Measurements from ENCODE around the gene NCAM1.

NCAM1 gene

GRCh38 chr11:113315811-113316210 lies 354.6 kb downstream of the NCAM1 start:
- Histone ChIP-seq H3K14ac (ENCODE audit: low read length in 2 of 2) (no peak overlapping the region), H3K4me3 (ENCODE audit: insufficient read depth in 1 of 2, low read depth in 1 of 2, low read length in 2 of 2) (peak overlapping the region in 1 of 2 experiments; percentile 84), H3K27me3 (ENCODE audit: control insufficient read depth in 1 of 2, insufficient read depth in 1 of 2, low read length in 2 of 2) (no peaks in the 10 kb centered on the region), H3K79me1 (replicated peaks; ENCODE audit: low read length, poor library complexity, severe bottlenecking) (peaks cover 12% of the 10 kb centered on the region), H2BK5ac (ENCODE audit: low read depth, low read length, poor library complexity, severe bottlenecking) (no peak overlapping the region), H3K23ac (ENCODE audit: low read length in 2 of 2) (no peak overlapping the region), H4K8ac (ENCODE audit: low read length) (no peak overlapping the region), H2BK12ac (ENCODE audit: low read length in 2 of 2) (no peak overlapping the region), H3K18ac (ENCODE audit: low read depth in 1 of 2, low read length in 2 of 2) (no peak overlapping the region), H2AFZ (ENCODE audit: low read depth, low read length) (no peak overlapping the region), H2AK5ac (ENCODE audit: low read length, severe bottlenecking) (no peak overlapping the region), H3K36me3 (ENCODE audit: control insufficient read depth in 1 of 2, insufficient read depth in 2 of 2, low read depth in 1 of 2, low read length in 2 of 2) (peaks cover 8 to 25% of the 10 kb centered on the region in 2 experiments), H3K9ac (ENCODE audit: low read length) (peak overlapping the region; percentile 91), H2BK15ac (ENCODE audit: low read depth, poor library complexity, severe bottlenecking) (no peak overlapping the region), H3K27ac (ENCODE audit: low read length, poor library complexity, severe bottlenecking) (no peak overlapping the region), H4K91ac (ENCODE audit: low read length) (no peak overlapping the region), H2BK120ac (ENCODE audit: low read depth, low read length) (no peak overlapping the region), H3K9me3 (ENCODE audit: control insufficient read depth, low read length) (no peaks in the 10 kb centered on the region), H3K4ac (ENCODE audit: low read depth in 1 of 2, low read length in 2 of 2) (no peak overlapping the region), H3K4me2 (ENCODE audit: low read length, poor library complexity, severe bottlenecking) (no peak overlapping the region), H3K4me1 (ENCODE audit: control insufficient read depth, insufficient read depth, low read depth, low read length) (peaks cover 6% of the 10 kb centered on the region)
- 96% methylated on average over 3 of the region's 6 CpGs for WGBS
- no peak for DNase-seq

DNA sequence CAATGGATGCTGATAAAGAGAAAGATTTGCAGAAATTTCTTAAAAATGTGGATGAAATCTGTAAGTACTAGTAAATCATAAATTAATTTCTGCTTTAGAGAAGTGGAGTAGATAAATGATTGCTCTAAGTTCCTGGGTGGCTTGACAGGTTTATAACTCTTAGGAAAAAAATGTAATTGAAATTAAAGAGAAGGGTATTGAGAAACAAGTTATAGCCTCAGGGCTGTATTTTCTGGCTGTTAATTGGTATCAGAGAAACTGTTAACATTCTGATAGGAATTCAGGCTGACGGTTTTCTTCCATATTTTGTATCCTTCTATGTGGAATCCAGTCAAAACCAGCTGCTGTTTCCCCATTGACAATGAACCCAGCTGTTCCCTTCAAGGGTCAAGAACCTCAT lies 355.0 kb downstream of the NCAM1 start:
- Histone ChIP-seq H2BK15ac (ENCODE audit: low read depth, poor library complexity, severe bottlenecking) (no peak overlapping the region), H3K4ac (ENCODE audit: low read depth in 1 of 2, low read length in 2 of 2) (no peak overlapping the region), H2AK5ac (ENCODE audit: low read length, severe bottlenecking) (no peak overlapping the region), H4K8ac (ENCODE audit: low read length) (no peak overlapping the region), H3K9me3 (ENCODE audit: control insufficient read depth, low read length) (no peaks in the 10 kb centered on the region), H2BK12ac (ENCODE audit: low read length in 2 of 2) (no peak overlapping the region), H3K14ac (ENCODE audit: low read length in 2 of 2) (no peak overlapping the region), H3K23ac (ENCODE audit: low read length in 2 of 2) (no peak overlapping the region), H2BK120ac (ENCODE audit: low read depth, low read length) (no peak overlapping the region), H3K4me3 (ENCODE audit: insufficient read depth in 1 of 2, low read depth in 1 of 2, low read length in 2 of 2) (no peak overlapping the region), H3K4me2 (ENCODE audit: low read length, poor library complexity, severe bottlenecking) (no peak overlapping the region), H3K27me3 (ENCODE audit: control insufficient read depth in 1 of 2, insufficient read depth in 1 of 2, low read length in 2 of 2) (no peaks in the 10 kb centered on the region), H2AFZ (ENCODE audit: low read depth, low read length) (no peak overlapping the region), H4K91ac (ENCODE audit: low read length) (no peak overlapping the region), H3K27ac (ENCODE audit: low read length, poor library complexity, severe bottlenecking) (no peak overlapping the region), H3K4me1 (ENCODE audit: control insufficient read depth, insufficient read depth, low read depth, low read length) (peaks cover 6% of the 10 kb centered on the region), H3K36me3 (ENCODE audit: control insufficient read depth in 1 of 2, insufficient read depth in 2 of 2, low read depth in 1 of 2, low read length in 2 of 2) (peaks cover 8 to 25% of the 10 kb centered on the region in 2 experiments), H2BK5ac (ENCODE audit: low read depth, low read length, poor library complexity, severe bottlenecking) (no peak overlapping the region), H3K79me1 (replicated peaks; ENCODE audit: low read length, poor library complexity, severe bottlenecking) (peaks cover 12% of the 10 kb centered on the region), H3K9ac (ENCODE audit: low read length) (no peak overlapping the region), H3K18ac (ENCODE audit: low read depth in 1 of 2, low read length in 2 of 2) (no peak overlapping the region)
- WGBS: 100% methylated on average over 1 of the region's 1 CpG
- no peak for DNase-seq

DNA sequence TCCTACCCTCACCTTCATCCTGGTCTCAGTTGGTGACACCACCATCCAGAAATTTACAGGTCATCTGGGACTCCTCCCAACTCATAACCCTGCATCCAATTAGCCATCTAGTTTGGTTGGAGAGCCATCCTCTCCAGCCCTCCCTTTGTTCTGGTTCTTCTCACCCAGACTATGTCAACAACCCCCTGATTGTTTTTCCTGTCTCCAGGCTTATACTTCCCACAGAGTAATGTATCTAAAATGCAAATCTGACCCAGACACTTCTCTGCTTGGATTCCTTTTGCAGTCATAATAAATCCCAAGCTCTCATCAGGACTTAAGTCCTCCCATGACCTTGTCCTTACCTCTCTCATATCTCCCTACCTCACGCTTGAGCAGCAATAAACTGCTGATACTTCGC lies 356.1 kb downstream of the NCAM1 start:
- Histone ChIP-seq H3K9ac (ENCODE audit: low read length) (no peak overlapping the region), H3K4me1 (ENCODE audit: control insufficient read depth, insufficient read depth, low read depth, low read length) (peaks cover 3% of the 10 kb centered on the region), H2BK12ac (ENCODE audit: low read length in 2 of 2) (no peak overlapping the region), H3K14ac (ENCODE audit: low read length in 2 of 2) (no peak overlapping the region), H3K4ac (ENCODE audit: low read depth in 1 of 2, low read length in 2 of 2) (no peak overlapping the region), H3K4me2 (ENCODE audit: low read length, poor library complexity, severe bottlenecking) (no peak overlapping the region), H3K4me3 (ENCODE audit: insufficient read depth in 1 of 2, low read depth in 1 of 2, low read length in 2 of 2) (no peak overlapping the region), H2BK15ac (ENCODE audit: low read depth, poor library complexity, severe bottlenecking) (no peak overlapping the region), H3K27me3 (ENCODE audit: control insufficient read depth in 1 of 2, insufficient read depth in 1 of 2, low read length in 2 of 2) (no peaks in the 10 kb centered on the region), H2BK5ac (ENCODE audit: low read depth, low read length, poor library complexity, severe bottlenecking) (no peak overlapping the region), H4K8ac (ENCODE audit: low read length) (no peak overlapping the region), H3K27ac (ENCODE audit: low read length, poor library complexity, severe bottlenecking) (no peak overlapping the region), H4K91ac (ENCODE audit: low read length) (no peak overlapping the region), H2AFZ (ENCODE audit: low read depth, low read length) (no peak overlapping the region), H3K18ac (ENCODE audit: low read depth in 1 of 2, low read length in 2 of 2) (no peak overlapping the region), H2BK120ac (ENCODE audit: low read depth, low read length) (no peak overlapping the region), H3K36me3 (ENCODE audit: control insufficient read depth in 1 of 2, insufficient read depth in 2 of 2, low read depth in 1 of 2, low read length in 2 of 2) (peaks cover 8 to 25% of the 10 kb centered on the region in 2 experiments), H3K79me1 (replicated peaks; ENCODE audit: low read length, poor library complexity, severe bottlenecking) (peaks cover 15% of the 10 kb centered on the region), H3K23ac (ENCODE audit: low read length in 2 of 2) (no peak overlapping the region), H3K9me3 (ENCODE audit: control insufficient read depth, low read length) (no peaks in the 10 kb centered on the region), H2AK5ac (ENCODE audit: low read length, severe bottlenecking) (no peak overlapping the region)
- WGBS: 89% methylated on average over 2 of the region's 2 CpGs
- DNase-seq: no peak

- Histone ChIP-seq H3K14ac (ENCODE audit: low read length in 2 of 2) (no peak overlapping the region), H3K18ac (ENCODE audit: low read depth in 1 of 2, low read length in 2 of 2) (no peak overlapping the region), H3K4me2 (ENCODE audit: low read length, poor library complexity, severe bottlenecking) (no peak overlapping the region), H3K27me3 (ENCODE audit: control insufficient read depth in 1 of 2, insufficient read depth in 1 of 2, low read length in 2 of 2) (no peaks in the 10 kb centered on the region), H2BK15ac (ENCODE audit: low read depth, poor library complexity, severe bottlenecking) (no peak overlapping the region), H3K23ac (ENCODE audit: low read length in 2 of 2) (no peak overlapping the region), H2AFZ (ENCODE audit: low read depth, low read length) (no peak overlapping the region), H4K91ac (ENCODE audit: low read length) (no peak overlapping the region), H3K4me3 (ENCODE audit: insufficient read depth in 1 of 2, low read depth in 1 of 2, low read length in 2 of 2) (no peak overlapping the region), H3K27ac (ENCODE audit: low read length, poor library complexity, severe bottlenecking) (no peak overlapping the region), H3K9ac (ENCODE audit: low read length) (no peak overlapping the region), H3K9me3 (ENCODE audit: control insufficient read depth, low read length) (no peaks in the 10 kb centered on the region), H3K4ac (ENCODE audit: low read depth in 1 of 2, low read length in 2 of 2) (no peak overlapping the region), H3K36me3 (ENCODE audit: control insufficient read depth in 1 of 2, insufficient read depth in 2 of 2, low read depth in 1 of 2, low read length in 2 of 2) (peaks cover 8 to 29% of the 10 kb centered on the region in 2 experiments), H2BK5ac (ENCODE audit: low read depth, low read length, poor library complexity, severe bottlenecking) (no peak overlapping the region), H4K8ac (ENCODE audit: low read length) (no peak overlapping the region), H2BK12ac (ENCODE audit: low read length in 2 of 2) (no peak overlapping the region), H2BK120ac (ENCODE audit: low read depth, low read length) (no peak overlapping the region), H3K4me1 (ENCODE audit: control insufficient read depth, insufficient read depth, low read depth, low read length) (peaks cover 1% of the 10 kb centered on the region), H2AK5ac (ENCODE audit: low read length, severe bottlenecking) (no peak overlapping the region), H3K79me1 (replicated peaks; ENCODE audit: low read length, poor library complexity, severe bottlenecking) (peaks cover 15% of the 10 kb centered on the region)
- no peak for DNase-seq
- WGBS: 97% methylated on average over 4 of the region's 4 CpGs
Measured at GRCh38 chr11:113319085-113319484, 357.9 kb downstream of the NCAM1 start.

Data from mesenchymal stem cell (in vitro differentiated cells and primary cell).